BLaER1 treated with 17β-estradiol and CSF1 and Interleukin-3, amounts not matched to agents 10 nM and 100 nM (cell line): ENCODE results near the gene CATSPERD.
"Not testable (repeated sequence)": the region's sequence is repeated elsewhere in the genome, so short reads cannot be mapped to it uniquely, and the experiment has no call there.

ENCODE experiments used
- H3K27ac ChIP-seq, 11 experiments: shearing (Covaris generic); formaldehyde crosslinking; 2 replicates each; pipeline ENCODE4 v1.8.1; 2022
- H3K27me3 ChIP-seq, 11 experiments: shearing (Covaris generic); formaldehyde crosslinking; 2 replicates each; pipeline ENCODE4 v1.8.1; 2022
- H3K36me3 ChIP-seq, 11 experiments: shearing (Covaris generic); formaldehyde crosslinking; 2 replicates each; pipeline ENCODE4 v1.8.1; 2022
- H3K4me1 ChIP-seq, 10 experiments: shearing (Covaris generic); formaldehyde crosslinking; 2 replicates each; pipeline ENCODE4 v1.8.1; 2022
- H3K4me2 ChIP-seq, 11 experiments: shearing (Covaris generic); formaldehyde crosslinking; 2 replicates each; pipeline ENCODE4 v1.8.1; 2022
- H3K4me3 ChIP-seq, 10 experiments: shearing (Covaris generic); formaldehyde crosslinking; 2 replicates each; pipeline ENCODE4 v1.8.1; 2022
- H3K9ac ChIP-seq, 11 experiments: shearing (Covaris generic); formaldehyde crosslinking; 2 replicates each; pipeline ENCODE4 v1.8.1; 2022
- H3K9me3 ChIP-seq, 11 experiments: shearing (Covaris generic); formaldehyde crosslinking; replicated peaks in 1 of 11; 2 replicates each; pipeline ENCODE4 v1.8.1; 2022
- H4K20me1 ChIP-seq, 11 experiments: shearing (Covaris generic); formaldehyde crosslinking; 2 replicates each; pipeline ENCODE4 v1.8.1; 2022
- Cebpa-rat ChIP-seq, 11 experiments: shearing (Covaris generic); IDR thresholded peaks; 2 replicates each; pipeline ENCODE4 v1.8.1; 2022

Gene CATSPERD

GRCh38 chr19:5683177-5683886 lies 37.1 kb upstream of the CATSPERD start:
- Histone ChIP-seq H3K9ac (no peak overlapping the region), H3K27ac (no peak overlapping the region), H3K9me3 (no peaks in the 10 kb centered on the region), H3K4me1 (peaks cover 28 to 39% (median 31%) of the 10 kb centered on the region in 10 experiments), H3K4me2 (no peak overlapping the region), H3K4me3 (no peak overlapping the region), H3K27me3 (no peaks in the 10 kb centered on the region), H4K20me1 (peaks cover 0 to 16% (median 0%) of the 10 kb centered on the region in 11 experiments; a peak in 2 of 22 replicates), H3K36me3 (peaks cover 0 to 2% (median under 1%) of the 10 kb centered on the region in 11 experiments; a peak in 4 of 22 replicates)
- TF ChIP-seq Cebpa-rat (IDR thresholded peaks at IDR 0.05): no peak

- Histone ChIP-seq H3K9ac (no peak overlapping the region), H3K4me1 (peaks cover 19 to 29% (median 22%) of the 10 kb centered on the region in 10 experiments), H3K27me3 (no peaks in the 10 kb centered on the region), H3K27ac (no peak overlapping the region), H3K36me3 (no peaks in the 10 kb centered on the region), H3K9me3 (no peaks in the 10 kb centered on the region), H3K4me2 (no peak overlapping the region), H4K20me1 (peaks cover 0 to 16% (median 0%) of the 10 kb centered on the region in 11 experiments; a peak in 1 of 22 replicates), H3K4me3 (no peak overlapping the region)
- no peak for TF ChIP-seq Cebpa-rat (IDR thresholded peaks at IDR 0.05)
Measured at GRCh38 chr19:5684694-5685430, 35.6 kb upstream of the CATSPERD start.

DNA sequence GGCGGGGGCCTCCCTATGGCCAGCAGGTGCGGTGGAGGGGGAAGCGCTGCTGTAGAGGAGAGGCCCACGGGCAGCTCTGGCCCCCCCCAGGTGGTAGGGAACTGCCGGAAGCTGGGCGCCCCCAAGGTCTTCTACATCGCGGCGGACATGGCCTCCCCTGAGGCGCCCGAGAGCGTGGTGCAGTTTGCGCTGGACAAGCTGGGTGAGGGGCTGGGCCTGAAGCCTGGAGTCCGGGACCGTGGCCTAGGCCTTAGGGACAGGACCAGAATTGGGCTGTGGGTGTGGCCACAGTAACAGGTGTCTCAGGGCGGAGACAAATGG lies 34.2 kb upstream of the CATSPERD start:
- no peaks in the 10 kb centered on the region for H3K9me3 ChIP-seq
- H3K27me3 ChIP-seq: no peaks in the 10 kb centered on the region
- peak overlapping the region; percentile 76 to 95 (median 89) for H3K4me2 ChIP-seq
- H3K4me3 ChIP-seq: peak overlapping the region; percentile 54 to 75 (median 67)
- H3K4me1 ChIP-seq: peaks cover 15 to 25% (median 18%) of the 10 kb centered on the region in 10 experiments
- TF ChIP-seq Cebpa-rat (IDR thresholded peaks at IDR 0.05): no peak
- H4K20me1 ChIP-seq: peaks cover 10 to 27% (median 11%) of the 10 kb centered on the region in 11 experiments
- H3K9ac ChIP-seq: peak overlapping the region; percentile 63 to 83 (median 80); a peak in 20 of 22 replicates
- peak overlapping the region; percentile 27 to 87 (median 77); a peak in 17 of 22 replicates for H3K27ac ChIP-seq
- H3K36me3 ChIP-seq: peaks cover 0 to 8% (median 7%) of the 10 kb centered on the region in 11 experiments; a peak in 15 of 22 replicates

DNA sequence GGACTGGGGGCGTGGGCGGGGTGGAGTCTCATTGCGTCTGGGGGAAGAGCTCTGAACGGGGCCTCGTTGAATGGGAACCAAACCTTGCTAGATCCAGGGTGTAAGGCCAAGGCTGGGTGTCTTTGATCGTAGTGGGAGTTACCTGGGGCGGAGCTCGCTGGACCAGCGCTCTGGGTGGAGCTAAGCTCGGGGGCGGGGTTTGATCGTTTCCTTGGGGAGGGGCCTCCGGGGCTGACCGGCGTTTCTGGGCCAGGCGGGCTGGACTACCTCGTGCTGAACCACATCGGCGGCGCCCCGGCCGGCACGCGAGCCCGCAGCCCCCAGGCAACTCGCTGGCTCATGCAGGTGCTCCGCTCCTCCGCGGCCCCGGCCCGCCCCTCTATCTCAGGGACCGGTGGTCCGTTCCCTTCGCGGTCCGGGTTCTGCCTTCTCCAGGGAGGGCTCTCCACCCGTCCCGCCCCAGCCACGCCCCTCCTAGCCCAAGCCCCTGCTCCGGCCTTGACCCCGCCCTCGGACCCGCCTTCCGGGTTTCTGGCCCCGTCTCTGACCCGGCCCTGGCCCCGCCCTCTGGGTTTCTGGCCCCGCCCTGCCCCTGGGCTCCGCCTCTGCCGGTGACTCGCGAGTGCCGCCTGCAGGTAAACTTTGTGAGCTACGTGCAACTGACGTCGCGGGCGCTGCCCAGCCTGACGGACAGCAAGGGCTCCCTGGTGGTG lies 33.6 kb upstream of the CATSPERD start:
- H3K9ac ChIP-seq: peak overlapping the region; percentile 63 to 83 (median 80); a peak in 21 of 22 replicates
- no peaks in the 10 kb centered on the region for H3K9me3 ChIP-seq
- H4K20me1 ChIP-seq: peaks cover 15 to 31% (median 16%) of the 10 kb centered on the region in 11 experiments
- H3K4me3 ChIP-seq: peak overlapping the region; percentile 54 to 75 (median 67)
- TF ChIP-seq Cebpa-rat (IDR thresholded peaks at IDR 0.05): no peak
- no peaks in the 10 kb centered on the region for H3K27me3 ChIP-seq
- H3K4me1 ChIP-seq: peaks cover 14 to 22% (median 17%) of the 10 kb centered on the region in 10 experiments
- peak overlapping the region; percentile 76 to 95 (median 89) for H3K4me2 ChIP-seq
- H3K36me3 ChIP-seq: peaks cover under 1 to 14% (median 12%) of the 10 kb centered on the region in 11 experiments; a peak in 21 of 22 replicates
- H3K27ac ChIP-seq: peak overlapping the region; percentile 27 to 87 (median 77); a peak in 21 of 22 replicates

DNA sequence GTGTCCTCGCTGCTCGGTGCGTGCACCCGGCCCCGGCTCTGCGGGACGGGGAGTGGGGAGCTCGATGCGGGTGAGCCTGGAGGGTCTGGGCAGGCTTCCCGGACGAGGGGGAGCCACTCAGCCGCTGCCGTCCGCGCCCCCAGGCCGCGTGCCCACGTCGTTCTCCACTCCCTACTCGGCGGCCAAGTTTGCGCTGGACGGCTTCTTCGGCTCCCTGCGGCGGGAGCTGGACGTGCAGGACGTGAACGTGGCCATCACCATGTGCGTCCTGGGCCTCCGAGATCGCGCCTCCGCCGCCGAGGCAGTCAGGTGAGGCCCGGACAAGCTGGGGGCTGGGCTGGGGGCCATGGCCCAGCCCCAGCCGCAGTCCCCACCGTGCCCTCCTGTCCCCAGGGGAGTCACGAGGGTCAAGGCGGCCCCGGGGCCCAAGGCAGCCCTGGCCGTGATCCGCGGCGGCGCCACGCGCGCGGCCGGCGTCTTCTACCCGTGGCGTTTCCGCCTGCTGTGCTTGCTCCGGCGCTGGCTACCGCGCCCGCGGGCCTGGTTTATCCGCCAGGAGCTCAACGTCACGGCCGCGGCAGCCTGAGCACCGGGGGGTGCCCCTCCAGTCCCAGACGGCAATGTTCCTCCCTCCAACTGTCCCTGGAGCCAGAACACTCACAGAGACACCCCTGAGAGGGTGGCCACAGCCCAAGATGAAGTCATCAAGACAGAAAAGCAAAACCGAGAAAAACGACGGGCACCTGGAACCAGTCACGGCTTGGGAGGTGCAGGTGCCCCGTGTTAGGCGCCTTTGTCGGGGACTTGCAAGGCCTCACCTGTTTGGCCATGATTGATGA lies 32.9 kb upstream of the CATSPERD start:
- peak overlapping the region in 6 of 10 experiments; percentile 26 to 72 (median 64); a peak in 6 of 20 replicates for H3K4me3 ChIP-seq
- peaks cover 17 to 27% (median 25%) of the 10 kb centered on the region in 10 experiments for H3K4me1 ChIP-seq
- peaks cover 22 to 32% (median 23%) of the 10 kb centered on the region in 11 experiments for H4K20me1 ChIP-seq
- peak overlapping the region in 10 of 11 experiments; percentile 22 to 91 (median 52); a peak in 14 of 22 replicates for H3K4me2 ChIP-seq
- no peaks in the 10 kb centered on the region for H3K27me3 ChIP-seq
- H3K9me3 ChIP-seq: no peaks in the 10 kb centered on the region
- peaks cover 9 to 21% (median 20%) of the 10 kb centered on the region in 11 experiments for H3K36me3 ChIP-seq
- peak overlapping the region in 2 of 11 experiments; percentile 33 to 80; a peak in 2 of 22 replicates for H3K9ac ChIP-seq
- peak overlapping the region in 5 of 11 experiments; percentile 9 to 52 (median 27); a peak in 6 of 22 replicates for H3K27ac ChIP-seq
- no peak for TF ChIP-seq Cebpa-rat (IDR thresholded peaks at IDR 0.05)

DNA sequence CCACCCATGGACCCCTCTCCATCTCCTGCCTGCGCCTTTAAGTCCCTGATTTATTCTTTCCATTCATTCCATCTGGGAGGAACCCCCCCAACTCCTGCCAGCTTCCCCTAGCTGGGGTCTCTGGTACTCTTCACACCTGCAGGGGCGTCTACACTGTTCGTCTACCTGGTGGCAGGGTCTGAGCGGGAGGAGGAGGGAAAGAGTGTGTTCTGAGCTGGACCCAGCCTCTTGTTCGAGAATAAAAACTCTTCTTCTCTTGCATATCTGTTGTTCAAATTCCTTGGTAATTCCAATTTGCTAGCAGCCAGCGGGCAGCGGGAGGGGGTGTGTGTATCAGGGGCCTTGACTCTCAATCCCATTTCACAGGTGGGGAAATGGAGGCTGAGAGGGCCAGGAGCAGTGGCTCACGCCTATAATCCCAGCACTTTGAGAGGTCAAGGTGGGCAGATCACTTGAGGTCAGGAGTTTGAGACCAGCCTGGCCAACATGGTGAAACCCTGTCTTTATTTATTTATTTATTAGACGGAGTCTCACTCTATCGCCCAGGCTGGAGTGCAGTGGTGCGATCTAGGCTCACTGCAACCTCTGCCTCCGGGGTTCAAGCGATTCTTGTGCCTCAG lies 32.1 kb upstream of the CATSPERD start:
- not testable (repeated sequence) for H3K4me2 ChIP-seq, H3K27ac ChIP-seq, H3K4me3 ChIP-seq, H3K27me3 ChIP-seq, H3K9me3 ChIP-seq, H3K9ac ChIP-seq
- Histone ChIP-seq H3K36me3 (peaks cover 17 to 29% (median 27%) of the 10 kb centered on the region in 11 experiments), H4K20me1 (peaks cover 30 to 40% (median 31%) of the 10 kb centered on the region in 11 experiments), H3K4me1 (peaks cover 25 to 34% (median 31%) of the 10 kb centered on the region in 10 experiments)

GRCh38 chr19:5690125-5690954 lies 30.1 kb upstream of the CATSPERD start, which contains the start of gene RPL36:
TSS of gene RPL36 (plus strand) at chr19:5690295. CDS start at chr19:5690508, 213 bp downstream.
- Histone ChIP-seq H3K4me1 (peaks cover 25 to 38% (median 32%) of the 10 kb centered on the region in 10 experiments), H3K27ac (peak within 1 kb of the TSS; percentile 82 to 97 (median 95)), H3K4me3 (peak within 1 kb of the TSS; percentile 77 to 99 (median 96)), H4K20me1 (peaks cover 50 to 60% (median 51%) of the 10 kb centered on the region in 11 experiments), H3K27me3 (no peaks in the 10 kb centered on the region), H3K9ac (peak within 1 kb of the TSS; percentile 87 to 99 (median 95)), H3K9me3 (no peaks in the 10 kb centered on the region), H3K36me3 (peaks cover 36 to 49% (median 47%) of the 10 kb centered on the region in 11 experiments), H3K4me2 (peak within 1 kb of the TSS; percentile 70 to 93 (median 85))
- no peak for TF ChIP-seq Cebpa-rat (IDR thresholded peaks at IDR 0.05)
